ENCODE data around the gene TNS3. TPM values are rescaled to one million over a fixed set of nuclear protein-coding genes. Genes with fewer than 3 reads are reported as not detected.
A peak's percentile ranks its signal among the peaks of the same experiment; 100 is the strongest.

Gene TNS3
- total and polyA plus RNA-seq, 2 experiments from 2014 or later = 2.7 to 5.7 TPM

- DNase-seq (ENCODE audit: low read depth in 1 of 2, low spot score in 1 of 2) = no peak
- no peak overlapping the region for H3K27ac ChIP-seq
- H3K4me3 ChIP-seq = no peak overlapping the region
- no peak for TF ChIP-seq CTCF (IDR thresholded peaks at IDR 0.05; ENCODE audit: low read depth, low read length)
- H3K9me3 ChIP-seq (ENCODE audit: low read depth) = no peaks in the 10 kb centered on the region
- no peaks in the 10 kb centered on the region for H3K27me3 ChIP-seq
- no peaks in the 10 kb centered on the region for H3K4me1 ChIP-seq (ENCODE audit: low read depth)
- H3K36me3 ChIP-seq = no peaks in the 10 kb centered on the region
These were observed 174.8 kb downstream of the TNS3 start for GRCh38 chr7:47407136-47407535.

GRCh38 chr7:47406801-47407129 is 175.1 kb downstream of the TNS3 start:
- Histone ChIP-seq H3K4me1 (ENCODE audit: low read depth) (no peaks in the 10 kb centered on the region), H3K27ac (no peak overlapping the region), H3K9me3 (ENCODE audit: low read depth) (no peaks in the 10 kb centered on the region), H3K4me3 (no peak overlapping the region), H3K36me3 (no peaks in the 10 kb centered on the region), H3K27me3 (no peaks in the 10 kb centered on the region)
- no peak for DNase-seq (ENCODE audit: low read depth in 1 of 2, low spot score in 1 of 2)
- no peak for TF ChIP-seq CTCF (IDR thresholded peaks at IDR 0.05; ENCODE audit: low read depth, low read length)

DNA sequence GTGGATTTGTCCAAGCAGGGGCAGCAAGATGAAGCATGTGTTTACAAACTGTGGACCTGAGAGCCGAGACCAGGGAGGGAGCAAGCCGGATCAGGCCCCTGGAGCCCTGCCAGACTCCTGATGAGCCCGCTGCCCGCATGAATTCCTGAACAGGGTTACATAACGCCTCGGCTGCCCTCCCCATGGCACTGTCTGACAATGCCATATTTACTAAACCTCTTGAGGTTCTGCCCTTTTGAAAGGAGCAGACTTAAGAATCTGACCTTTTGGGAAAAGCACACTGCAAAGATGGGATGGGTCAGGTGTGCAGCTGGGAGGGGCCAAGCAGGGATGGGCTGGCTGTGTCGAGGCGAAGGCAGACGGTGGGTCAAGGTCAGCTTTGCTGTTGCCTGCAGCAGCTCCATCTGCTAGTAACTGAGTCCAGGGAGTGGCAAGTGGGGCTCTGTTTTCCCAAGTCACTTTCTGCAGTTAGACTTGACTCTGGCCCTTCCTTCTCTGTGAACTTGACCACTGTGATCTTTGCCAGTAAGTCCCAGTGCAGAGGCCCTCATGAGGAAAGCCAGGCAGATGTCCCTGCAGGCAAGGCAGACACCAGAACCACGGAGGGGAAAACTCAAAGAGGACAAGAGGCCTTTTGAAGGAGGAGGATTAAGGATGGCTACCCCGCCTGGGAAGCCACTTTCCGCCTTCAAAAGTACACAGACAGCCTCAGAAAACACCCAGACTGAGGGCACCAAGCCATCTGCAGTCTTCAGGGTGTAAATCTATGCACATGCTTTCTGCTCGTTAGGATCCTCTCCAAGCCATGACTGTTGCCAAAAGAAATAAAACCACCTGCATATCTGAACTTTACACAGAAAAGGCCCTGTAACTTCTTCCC is 175.8 kb downstream of the TNS3 start:
- Histone ChIP-seq H3K36me3 (no peaks in the 10 kb centered on the region), H3K27ac (no peak overlapping the region)
- DNase-seq (ENCODE audit: low read depth in 1 of 2, low spot score in 1 of 2) = peak in 1 of 2 donors; percentile 38

GRCh38 chr7:47405286-47405904 is 176.5 kb downstream of the TNS3 start:
- H3K27me3 ChIP-seq = no peaks in the 10 kb centered on the region
- no peaks in the 10 kb centered on the region for H3K9me3 ChIP-seq (ENCODE audit: low read depth)
- no peak overlapping the region for H3K27ac ChIP-seq
- no peaks in the 10 kb centered on the region for H3K4me1 ChIP-seq (ENCODE audit: low read depth)
- TF ChIP-seq CTCF (IDR thresholded peaks at IDR 0.05; ENCODE audit: low read depth, low read length) = no peak
- H3K36me3 ChIP-seq = no peaks in the 10 kb centered on the region
- H3K4me3 ChIP-seq = no peak overlapping the region
- DNase-seq (ENCODE audit: low read depth in 1 of 2, low spot score in 1 of 2) = no peak

More for the DNA sequence above, 175.8 kb downstream of the TNS3 start:
- H3K27me3 ChIP-seq = no peaks in the 10 kb centered on the region
- no peak overlapping the region for H3K4me3 ChIP-seq
- H3K9me3 ChIP-seq (ENCODE audit: low read depth) = no peaks in the 10 kb centered on the region
- no peak for TF ChIP-seq CTCF (IDR thresholded peaks at IDR 0.05; ENCODE audit: low read depth, low read length)
- H3K4me1 ChIP-seq (ENCODE audit: low read depth) = no peaks in the 10 kb centered on the region

DNA sequence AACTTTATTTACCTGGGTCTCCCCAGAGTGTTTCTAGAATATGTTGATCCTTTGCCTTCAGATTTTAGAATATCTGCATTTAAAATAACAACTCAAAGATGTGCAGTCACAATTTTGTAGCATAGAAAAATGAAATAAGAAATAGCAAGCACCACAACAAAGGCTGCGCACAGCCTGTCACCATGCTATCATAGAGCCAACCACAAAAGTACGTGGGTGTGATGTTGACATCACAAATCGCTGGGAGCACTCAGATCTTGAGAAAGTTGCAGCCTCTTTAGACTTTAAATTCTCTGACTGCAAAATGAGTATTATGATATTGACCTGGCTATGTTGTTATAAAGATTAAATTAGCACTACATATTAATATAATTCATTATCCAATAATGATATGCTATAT is 177.9 kb downstream of the TNS3 start:
- no peaks in the 10 kb centered on the region for H3K4me1 ChIP-seq (ENCODE audit: low read depth)
- H3K27ac ChIP-seq = no peak overlapping the region
- DNase-seq (ENCODE audit: low read depth in 1 of 2, low spot score in 1 of 2) = peak in 1 of 2 donors; percentile 80
- no peaks in the 10 kb centered on the region for H3K36me3 ChIP-seq
- no peak overlapping the region for H3K4me3 ChIP-seq
- no peaks in the 10 kb centered on the region for H3K27me3 ChIP-seq
- no peak for TF ChIP-seq CTCF (IDR thresholded peaks at IDR 0.05; ENCODE audit: low read depth, low read length)
- H3K9me3 ChIP-seq (ENCODE audit: low read depth) = no peaks in the 10 kb centered on the region

All from cardiac muscle cell (in vitro differentiated cells and primary cell).